Urothelium cell line (cell line): ENCODE measurements around the gene IAH1.
"Not testable (repeated sequence)": the region's sequence is repeated elsewhere in the genome, so short reads cannot be mapped to it uniquely, and the experiment has no call there.

Source experiments
- DNase-seq: peaks from one replicate; pipeline ENCODE4 v3.0.0; 2011; ENCODE audit warnings: low spot score, mixed read lengths
- FAIRE-seq: peaks from 2 replicates; lab custom pipeline; 2011; peaks lifted over from hg19 to GRCh38; lab: Jason Lieb, UNC

Gene IAH1

GRCh38 chr2:9472511-9472910 lies 1.8 kb upstream of the IAH1 start:
- FAIRE-seq (no peak), DNase-seq (no peak)

- DNase-seq (peak; percentile 24), FAIRE-seq (no peak)
These were observed 905 bp upstream of the IAH1 start for GRCh38 chr2:9473308-9473984.

- no peak for DNase-seq
- FAIRE-seq = no peak
These were observed 378 bp upstream of the IAH1 start for GRCh38 chr2:9473985-9474360.

- no peak for FAIRE-seq
These were observed 3.6 kb downstream of the IAH1 start for GRCh38 chr2:9477914-9478313.

GRCh38 chr2:9478526-9478925 lies 4.2 kb downstream of the IAH1 start:
- FAIRE-seq (no peak), DNase-seq (no peak)

More at GRCh38 chr2:9477914-9478313, 3.6 kb downstream of the IAH1 start:
- DNase-seq = no peak

GRCh38 chr2:9480157-9480556 lies 5.8 kb downstream of the IAH1 start:
- no peak for FAIRE-seq
- DNase-seq = no peak

- FAIRE-seq (no peak), DNase-seq (no peak)
These were observed 8.8 kb downstream of the IAH1 start for GRCh38 chr2:9483107-9483506.

- FAIRE-seq (no peak), DNase-seq (no peak)
These were observed 10.2 kb downstream of the IAH1 start for GRCh38 chr2:9484533-9484932.

GRCh38 chr2:9488583-9489547 lies 14.5 kb downstream of the IAH1 start:
- FAIRE-seq (no peak), DNase-seq (no peak)

- no peak for FAIRE-seq
- DNase-seq = no peak
These were observed 16.4 kb downstream of the IAH1 start for GRCh38 chr2:9490789-9491188.

GRCh38 chr2:9492927-9493326 lies 18.6 kb downstream of the IAH1 start:
- FAIRE-seq = no peak
- no peak for DNase-seq

GRCh38 chr2:9493478-9493877 lies 19.1 kb downstream of the IAH1 start:
- DNase-seq (no peak), FAIRE-seq (no peak)

- DNase-seq = no peak
- FAIRE-seq = no peak
These were observed 19.7 kb downstream of the IAH1 start for GRCh38 chr2:9494081-9494480.

GRCh38 chr2:9497017-9497416 lies 22.7 kb downstream of the IAH1 start:
- no peak for FAIRE-seq
- DNase-seq = no peak

GRCh38 chr2:9498210-9498609 lies 23.9 kb downstream of the IAH1 start:
- FAIRE-seq = no peak
- DNase-seq = no peak

- DNase-seq (no peak), FAIRE-seq (no peak)
These were observed 34.6 kb downstream of the IAH1 start for GRCh38 chr2:9508931-9509330.

- not testable (repeated sequence) for FAIRE-seq, DNase-seq
These were observed 39.6 kb downstream of the IAH1 start for GRCh38 chr2:9513946-9514345.

- FAIRE-seq = no peak
- no peak for DNase-seq
These were observed 42.9 kb downstream of the IAH1 start for GRCh38 chr2:9517118-9517782.

- no peak for FAIRE-seq
- no peak for DNase-seq
These were observed 43.8 kb downstream of the IAH1 start for GRCh38 chr2:9518163-9518562.

- no peak for FAIRE-seq
These were observed 44.4 kb downstream of the IAH1 start for GRCh38 chr2:9518780-9519179.

GRCh38 chr2:9519250-9519649 lies 44.9 kb downstream of the IAH1 start:
- DNase-seq = no peak
- FAIRE-seq = no peak

More at GRCh38 chr2:9518780-9519179, 44.4 kb downstream of the IAH1 start:
- no peak for DNase-seq
